Endothelial cell (in vitro differentiated cells): ENCODE results near the gene ZNF709. TPM values are rescaled to one million over a fixed set of nuclear protein-coding genes. Genes with fewer than 3 reads are reported as not detected.
"Not testable (repeated sequence)": the region's sequence is repeated elsewhere in the genome, so short reads cannot be mapped to it uniquely, and the experiment has no call there.

Experiments used
- DNase-seq: peaks from one replicate; pipeline ENCODE4 v3.0.0; 2021; ENCODE audit warnings: low spot score
- H3K27ac Mint-ChIP-seq: one replicate; pipeline ENCODE4 v1.8.0; 2021; ENCODE audit warnings: mixed read lengths, inconsistent platforms; ENCODE audit not compliant: unreplicated experiment
- H3K27me3 Mint-ChIP-seq: one replicate; pipeline ENCODE4 v1.8.0; 2021; ENCODE audit warnings: mild to moderate bottlenecking, moderate library complexity, mixed read lengths, inconsistent platforms; ENCODE audit not compliant: unreplicated experiment
- H3K36me3 Mint-ChIP-seq: one replicate; pipeline ENCODE4 v1.8.0; 2021; ENCODE audit warnings: mild to moderate bottlenecking, low read depth, mixed read lengths, inconsistent platforms; ENCODE audit not compliant: unreplicated experiment
- H3K4me1 Mint-ChIP-seq: one replicate; pipeline ENCODE4 v1.8.0; 2021; ENCODE audit warnings: mild to moderate bottlenecking, mixed read lengths, inconsistent platforms; ENCODE audit not compliant: unreplicated experiment
- H3K4me3 Mint-ChIP-seq: one replicate; pipeline ENCODE4 v1.8.0; 2021; ENCODE audit warnings: mild to moderate bottlenecking, mixed read lengths, inconsistent platforms; ENCODE audit not compliant: unreplicated experiment
- H3K9me3 Mint-ChIP-seq: one replicate; pipeline ENCODE4 v1.8.0; 2021; ENCODE audit warnings: mixed read lengths, inconsistent platforms; ENCODE audit not compliant: unreplicated experiment
- CTCF ChIP-seq: fragments of 200-600 bp; sonication (generic); IDR thresholded peaks from one replicate; pipeline ENCODE4 v1.5.0; 2021; ENCODE audit warnings: antibody characterized with exemption; ENCODE audit not compliant: unreplicated experiment
- total RNA-seq: library from RNA; stranded (reverse); fragmentation: NEBNext Ultra II Directional; extraction: Animal tissue kit (Norgen Biotek cat#: 25700); gene quantifications from one replicate; pipeline ENCODE4 v1.2.1, GENCODE V29; 2021; ENCODE audit not compliant: unreplicated experiment

Gene ZNF709
- total RNA-seq, 1 donor from 2014 or later: 6.6 TPM

- Mint-ChIP-seq H3K9me3 (no peaks in the 10 kb centered on the region), H3K4me3 (no peak overlapping the region)
Observed at GRCh38 chr19:12478234-12478941, 6.2 kb downstream of the ZNF709 start.

GRCh38 chr19:12467651-12468050, 17.0 kb downstream of the ZNF709 start:
- H3K4me1 Mint-ChIP-seq, H3K4me3 Mint-ChIP-seq, H3K27me3 Mint-ChIP-seq, H3K27ac Mint-ChIP-seq, DNase-seq: not testable (repeated sequence)
- Mint-ChIP-seq H3K36me3 (peaks cover 53% of the 10 kb centered on the region), H3K9me3 (peaks cover 30% of the 10 kb centered on the region)

More at GRCh38 chr19:12478234-12478941, 6.2 kb downstream of the ZNF709 start:
- Mint-ChIP-seq H3K4me1 (peaks cover 8% of the 10 kb centered on the region), H3K27ac (no peak overlapping the region), H3K27me3 (peaks cover 5% of the 10 kb centered on the region), H3K36me3 (peaks cover 9% of the 10 kb centered on the region)
- TF ChIP-seq CTCF: no peak
- DNase-seq: no peak

DNA sequence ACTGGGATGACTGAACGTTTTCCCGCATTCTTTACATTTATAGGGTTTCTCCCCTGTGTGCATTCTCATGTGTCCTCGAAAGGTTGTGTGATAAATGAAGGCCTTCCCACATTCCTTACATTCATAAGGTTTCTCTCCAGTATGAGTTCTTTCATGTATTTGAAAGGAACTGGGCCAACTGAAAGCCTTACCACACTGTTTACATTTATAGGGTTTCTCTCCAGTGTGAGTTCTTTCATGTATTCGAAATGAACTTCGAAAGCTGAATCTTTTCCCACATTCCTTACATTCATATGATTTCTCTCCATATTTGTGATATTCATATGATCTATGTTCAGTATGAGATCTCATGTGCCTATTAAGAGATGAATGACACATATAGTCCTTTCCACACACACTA, 19.4 kb downstream of the ZNF709 start:
- TF ChIP-seq CTCF: no peak
- peaks cover 7% of the 10 kb centered on the region for H3K27me3 Mint-ChIP-seq
- H3K4me3 Mint-ChIP-seq: peak overlapping the region; percentile 85
- no peak for DNase-seq
- H3K36me3 Mint-ChIP-seq: peaks cover 62% of the 10 kb centered on the region
- no peak overlapping the region for H3K27ac Mint-ChIP-seq
- peaks cover 38% of the 10 kb centered on the region for H3K9me3 Mint-ChIP-seq
- no peaks in the 10 kb centered on the region for H3K4me1 Mint-ChIP-seq

DNA sequence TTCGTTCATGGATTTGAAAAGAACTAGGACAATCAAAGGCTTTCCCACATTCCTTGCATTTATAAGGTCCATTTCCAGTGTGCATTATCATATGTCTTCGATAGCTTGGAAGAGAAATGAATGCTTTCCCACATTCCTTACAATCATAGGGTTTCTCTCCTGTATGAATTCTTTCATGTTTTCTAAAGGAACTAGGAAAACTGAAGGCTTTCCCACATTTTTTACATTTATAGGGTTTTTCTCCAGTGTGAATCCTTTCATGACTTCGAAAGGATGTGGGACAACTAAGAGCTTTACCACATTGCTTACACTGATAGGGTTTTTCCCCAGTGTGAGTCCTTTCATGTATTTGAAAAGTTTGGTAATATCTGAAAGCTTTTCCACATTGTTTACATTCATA, 19.8 kb downstream of the ZNF709 start:
- H3K4me3 Mint-ChIP-seq: peak overlapping the region; percentile 85
- no peak for TF ChIP-seq CTCF
- H3K4me1 Mint-ChIP-seq: no peaks in the 10 kb centered on the region
- peaks cover 34% of the 10 kb centered on the region for H3K9me3 Mint-ChIP-seq
- DNase-seq: no peak
- no peak overlapping the region for H3K27ac Mint-ChIP-seq
- peaks cover 7% of the 10 kb centered on the region for H3K27me3 Mint-ChIP-seq
- H3K36me3 Mint-ChIP-seq: peaks cover 60% of the 10 kb centered on the region

- H3K4me3 Mint-ChIP-seq, H3K27me3 Mint-ChIP-seq, H3K27ac Mint-ChIP-seq, DNase-seq, H3K4me1 Mint-ChIP-seq: not testable (repeated sequence)
- Mint-ChIP-seq H3K36me3 (peaks cover 62% of the 10 kb centered on the region), H3K9me3 (peaks cover 38% of the 10 kb centered on the region)
Observed at GRCh38 chr19:12464139-12464538, 20.5 kb downstream of the ZNF709 start.

DNA sequence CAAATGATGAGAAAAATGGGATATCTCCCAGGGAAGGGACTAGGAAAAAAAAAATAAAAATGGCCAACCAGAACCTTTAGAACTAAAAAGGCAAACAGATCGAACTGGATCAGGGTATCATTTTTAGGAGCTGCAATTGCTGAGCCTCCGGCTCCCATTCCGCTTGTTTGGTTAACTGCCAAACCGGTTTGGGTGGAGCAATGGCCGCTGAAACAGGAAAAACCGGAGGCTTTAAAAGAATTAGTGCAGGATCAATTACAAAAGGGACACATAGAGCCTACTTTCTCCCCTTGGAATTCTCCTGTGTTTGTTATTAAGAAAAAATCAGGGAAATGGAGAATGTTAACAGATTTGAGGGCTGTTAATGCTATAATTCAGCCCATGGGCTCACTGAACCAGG, 31.1 kb downstream of the ZNF709 start:
- Mint-ChIP-seq H3K27ac (no peak overlapping the region), H3K9me3 (peaks cover 41% of the 10 kb centered on the region), H3K27me3 (peaks cover 4% of the 10 kb centered on the region), H3K4me1 (no peaks in the 10 kb centered on the region), H3K36me3 (peaks cover 42% of the 10 kb centered on the region), H3K4me3 (no peak overlapping the region)
- no peak for TF ChIP-seq CTCF
- DNase-seq: no peak
